ENCODE measurements around the gene ZNF776.

GRCh38 chr19:57771417-57771816 lies 24.8 kb downstream of the ZNF776 start:
- TF ChIP-seq FOXA1 (IDR thresholded peaks at IDR 0.05) (no peak), SP1 (IDR thresholded peaks at IDR 0.05) (no peak)
